ENCODE results near the gene MACROD2.

DNA sequence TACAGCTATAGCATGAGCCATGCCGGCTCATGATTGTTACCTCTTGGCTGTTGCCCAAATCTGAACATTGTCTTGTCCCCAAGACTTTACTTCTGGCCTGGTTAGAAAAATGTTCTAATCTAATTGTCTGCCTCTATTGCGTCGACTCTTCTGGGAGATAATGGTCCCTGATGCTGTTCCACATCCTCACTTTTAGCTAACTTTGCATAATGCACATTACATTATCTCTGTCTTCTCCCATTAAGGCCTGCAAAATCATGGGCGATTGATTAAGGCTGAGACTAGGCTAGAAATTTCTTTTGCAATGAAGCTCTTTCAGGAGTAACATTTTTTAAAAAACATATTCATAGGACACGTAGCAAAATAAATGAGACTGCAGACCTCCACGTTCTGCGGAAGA is 1616.9 kb downstream of the MACROD2 start:
- no peak for TF ChIP-seq CTCF (IDR thresholded peaks at IDR 0.05)
- TF ChIP-seq POLR2A (IDR thresholded peaks at IDR 0.05): no peak
